C4-2B (cell line): ENCODE results near the gene SPINK13.

Source experiments
- ZFX ChIP-seq: fragments of 450-650 bp; IDR thresholded peaks from 2 replicates; pipeline ENCODE4 v1.6.1; 2017
- TF ChIP-seq, protein P1 (sequence below): fragments of 450-650 bp; conservative IDR thresholded peaks from 2 replicates; pipeline ENCODE4 v1.5.1; 2017; ENCODE audit warnings: mild to moderate bottlenecking

- TF ChIP-seq, protein P1, sequence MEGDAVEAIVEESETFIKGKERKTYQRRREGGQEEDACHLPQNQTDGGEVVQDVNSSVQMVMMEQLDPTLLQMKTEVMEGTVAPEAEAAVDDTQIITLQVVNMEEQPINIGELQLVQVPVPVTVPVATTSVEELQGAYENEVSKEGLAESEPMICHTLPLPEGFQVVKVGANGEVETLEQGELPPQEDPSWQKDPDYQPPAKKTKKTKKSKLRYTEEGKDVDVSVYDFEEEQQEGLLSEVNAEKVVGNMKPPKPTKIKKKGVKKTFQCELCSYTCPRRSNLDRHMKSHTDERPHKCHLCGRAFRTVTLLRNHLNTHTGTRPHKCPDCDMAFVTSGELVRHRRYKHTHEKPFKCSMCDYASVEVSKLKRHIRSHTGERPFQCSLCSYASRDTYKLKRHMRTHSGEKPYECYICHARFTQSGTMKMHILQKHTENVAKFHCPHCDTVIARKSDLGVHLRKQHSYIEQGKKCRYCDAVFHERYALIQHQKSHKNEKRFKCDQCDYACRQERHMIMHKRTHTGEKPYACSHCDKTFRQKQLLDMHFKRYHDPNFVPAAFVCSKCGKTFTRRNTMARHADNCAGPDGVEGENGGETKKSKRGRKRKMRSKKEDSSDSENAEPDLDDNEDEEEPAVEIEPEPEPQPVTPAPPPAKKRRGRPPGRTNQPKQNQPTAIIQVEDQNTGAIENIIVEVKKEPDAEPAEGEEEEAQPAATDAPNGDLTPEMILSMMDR = no peak
- TF ChIP-seq ZFX = no peak
These were observed 40.4 kb downstream of the SPINK13 start for GRCh38 chr5:148309019-148309418.
